T-helper 17 cell (primary cell): ENCODE data around the gene CD46. TPM values are rescaled to one million over a fixed set of nuclear protein-coding genes. Genes with fewer than 3 reads are reported as not detected.
A peak's percentile ranks its signal among the peaks of the same experiment; 100 is the strongest.
"Not testable (repeated sequence)": the region's sequence is repeated elsewhere in the genome, so short reads cannot be mapped to it uniquely, and the experiment has no call there.

Source experiments
- ATAC-seq: fragments of 150-1000 bp; cut with Tn5 transposase; 2 replicates; pipeline ENCODE4 v1.10.0; 2021; ENCODE audit warnings: mild to moderate bottlenecking, moderate library complexity
- DNase-seq, 3 donors: peaks; one replicate each; pipeline versions ENCODE4 v3.0.0 to v3.0.0-alpha.2; 2020 to 2021
- H3K9me3 ChIP-seq: one replicate; pipeline ENCODE4 v1.7.0; 2013; ENCODE audit warnings: low read length, mild to moderate bottlenecking; ENCODE audit not compliant: control insufficient read depth, poor library complexity, severe bottlenecking
- H3K27ac Mint-ChIP-seq: one replicate; pipeline ENCODE4 v1.8.0; 2022; ENCODE audit warnings: mild to moderate bottlenecking, moderate library complexity, mixed read lengths
- H3K27me3 Mint-ChIP-seq: one replicate; pipeline ENCODE4 v1.8.0; 2022; ENCODE audit warnings: mixed read lengths
- H3K36me3 Mint-ChIP-seq: one replicate; pipeline ENCODE4 v1.8.0; 2022; ENCODE audit warnings: low read depth, mixed read lengths
- H3K4me1 Mint-ChIP-seq: one replicate; pipeline ENCODE4 v1.8.0; 2022; ENCODE audit warnings: mild to moderate bottlenecking, mixed read lengths
- H3K4me3 Mint-ChIP-seq: one replicate; pipeline ENCODE4 v1.8.0; 2022; ENCODE audit warnings: mild to moderate bottlenecking, moderate library complexity, mixed read lengths
- total RNA-seq, 4 donors: library from RNA in 2 of 4; stranded (reverse) in 2 of 4; gene quantifications; one replicate each; pipeline ENCODE4 v1.2.3 and lab custom pipeline; 2022 to 2026

CD46 gene
- total RNA-seq, 2 donors from 2014 or later: 114 to 133 TPM

DNA sequence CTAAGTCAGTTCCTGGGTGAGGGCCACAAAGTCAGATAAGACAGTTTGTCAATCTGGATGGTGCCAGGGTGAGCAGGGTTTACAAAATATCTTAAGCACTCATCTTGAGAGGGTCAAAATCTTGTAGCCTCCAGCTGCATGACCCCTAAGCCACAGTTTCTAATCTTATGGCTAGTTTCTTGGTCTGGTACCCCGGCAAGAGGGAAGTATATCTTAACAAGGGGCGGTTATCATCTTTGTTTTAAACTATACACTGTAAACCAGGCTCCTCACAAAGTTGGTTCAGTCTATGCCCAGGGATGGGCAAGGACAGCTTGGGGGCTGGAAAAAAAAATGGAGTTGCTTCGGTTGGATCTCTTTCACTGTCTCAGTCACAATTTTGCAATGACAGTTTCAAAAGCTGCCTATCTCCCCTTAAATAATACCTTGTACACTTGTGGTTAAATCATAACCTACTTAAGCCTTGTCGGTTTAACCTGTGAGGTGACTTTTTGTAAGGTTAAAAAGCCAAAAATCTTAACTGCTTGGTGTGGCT is 7.8 kb upstream of the CD46 start:
- no peaks in the 10 kb centered on the region for H3K9me3 ChIP-seq
- no peak overlapping the region for H3K27ac Mint-ChIP-seq
- peaks cover 9% of the 10 kb centered on the region for H3K4me1 Mint-ChIP-seq
- DNase-seq (no peak), ATAC-seq (no peak)
- no peaks in the 10 kb centered on the region for H3K36me3 Mint-ChIP-seq
- no peaks in the 10 kb centered on the region for H3K27me3 Mint-ChIP-seq
- H3K4me3 Mint-ChIP-seq: no peak overlapping the region

DNA sequence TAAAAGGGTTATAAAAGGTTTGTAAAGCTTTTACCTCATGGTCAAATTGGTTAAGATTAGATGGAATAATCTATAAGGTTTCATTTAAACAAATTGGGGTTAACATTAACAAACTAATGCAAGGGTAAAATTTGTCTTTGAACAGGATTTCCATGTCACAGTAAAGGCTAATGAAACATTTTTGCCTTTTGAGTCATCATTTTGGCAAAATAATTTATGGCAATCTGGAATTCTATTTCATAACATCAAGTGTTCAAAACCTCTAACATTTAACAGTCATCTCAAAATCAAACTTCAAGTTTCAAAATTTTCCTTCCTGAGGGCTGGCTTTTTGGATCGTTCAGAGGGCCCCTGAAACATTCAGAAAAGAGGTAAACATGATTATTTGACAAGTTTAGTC is 6.6 kb upstream of the CD46 start:
- no peak for DNase-seq
- H3K9me3 ChIP-seq: no peaks in the 10 kb centered on the region
- Mint-ChIP-seq H3K27me3 (no peaks in the 10 kb centered on the region), H3K27ac (no peak overlapping the region), H3K4me1 (peaks cover 15% of the 10 kb centered on the region), H3K4me3 (no peak overlapping the region), H3K36me3 (no peaks in the 10 kb centered on the region)
- ATAC-seq: no peak

DNA sequence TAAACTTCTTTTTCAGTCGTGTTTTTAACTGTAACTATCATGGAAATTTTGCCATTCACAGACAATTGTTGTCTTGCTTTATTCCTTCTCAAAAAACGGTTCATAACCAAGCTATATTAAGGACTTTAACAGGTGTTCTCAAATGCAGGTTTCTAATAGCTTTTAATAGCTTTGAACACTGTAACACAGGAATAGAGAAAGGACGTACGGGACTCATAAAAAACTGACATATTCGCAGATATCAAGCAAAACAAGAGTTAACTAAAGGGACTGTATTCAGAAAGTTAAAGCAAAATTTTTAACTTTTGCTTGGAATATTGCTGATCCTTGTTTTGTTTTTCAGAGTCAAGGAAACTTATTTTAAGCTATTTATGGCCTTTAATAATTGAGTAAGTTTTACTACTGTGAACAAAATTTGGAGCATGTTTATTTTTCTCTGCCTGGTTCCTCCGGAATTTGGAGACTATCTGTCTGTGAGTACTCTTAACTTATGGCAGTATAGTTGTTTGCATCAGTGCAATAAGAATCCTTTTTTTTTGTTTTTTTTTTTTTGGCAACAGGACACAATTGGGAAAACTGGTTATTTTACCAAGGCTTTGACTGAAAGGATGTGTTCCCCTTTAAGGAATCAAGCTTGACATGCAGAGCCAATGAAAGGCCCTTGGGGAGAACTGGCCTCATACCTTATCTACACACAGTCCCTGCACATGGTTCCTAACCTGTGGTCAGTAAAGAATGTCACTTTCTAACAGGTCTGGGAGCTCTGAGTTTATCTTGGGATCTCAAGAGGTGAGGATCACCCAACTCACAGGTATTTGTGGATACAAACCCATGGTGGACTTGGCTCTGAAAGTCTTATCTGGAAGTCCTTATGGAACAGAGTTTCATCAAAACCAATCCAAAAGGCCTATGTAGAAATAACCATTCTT is 5.8 kb upstream of the CD46 start:
- peaks cover 16% of the 10 kb centered on the region for H3K4me1 Mint-ChIP-seq
- H3K9me3 ChIP-seq: no peaks in the 10 kb centered on the region
- H3K36me3 Mint-ChIP-seq: no peaks in the 10 kb centered on the region
- DNase-seq: no peak
- H3K27me3 Mint-ChIP-seq: no peaks in the 10 kb centered on the region
- no peak overlapping the region for H3K4me3 Mint-ChIP-seq
- no peak overlapping the region for H3K27ac Mint-ChIP-seq
- ATAC-seq: no peak

DNA sequence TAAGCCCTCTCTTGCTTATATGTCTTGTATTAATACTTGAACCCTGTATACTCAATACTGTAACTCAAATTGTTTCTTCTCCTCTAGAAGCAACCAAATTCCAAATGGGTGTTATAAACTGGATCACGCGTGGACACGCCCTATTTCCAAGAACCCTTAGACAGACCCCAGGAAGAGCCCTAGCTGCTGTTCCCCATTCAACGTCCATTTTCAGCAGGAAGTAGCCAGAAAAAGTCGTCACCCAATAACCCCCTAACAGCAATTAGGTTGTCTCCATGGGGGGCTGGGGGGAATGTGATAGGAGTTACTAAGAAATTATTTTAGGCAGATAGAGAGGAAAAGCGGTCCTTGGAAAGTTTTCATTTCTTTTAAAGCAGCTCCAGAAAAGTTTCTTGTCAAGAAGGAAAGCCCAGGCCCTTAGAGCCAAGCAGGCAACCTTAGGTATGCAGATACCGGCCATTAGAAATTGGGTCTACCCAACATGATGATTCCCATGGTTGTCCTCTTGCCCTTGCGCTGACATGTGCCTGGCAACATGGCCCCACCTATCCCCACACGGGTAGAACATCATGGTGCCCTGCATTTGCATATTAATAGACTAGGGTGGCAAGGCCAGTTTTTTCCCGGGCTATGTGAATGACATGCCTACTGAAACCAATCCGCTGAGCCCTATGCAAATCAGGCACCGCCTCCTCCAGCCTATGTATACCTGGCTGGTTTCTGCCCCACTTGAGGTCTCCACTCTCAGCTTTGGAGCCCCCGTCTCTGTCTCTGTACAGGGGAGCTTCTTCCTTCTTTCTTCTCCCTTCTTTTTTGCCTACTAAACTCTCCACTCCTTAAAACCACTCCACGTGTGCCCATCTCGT is 4.0 kb upstream of the CD46 start:
- ATAC-seq (no peak), DNase-seq (no peak)
- peaks cover 4% of the 10 kb centered on the region for H3K36me3 Mint-ChIP-seq
- peaks cover 31% of the 10 kb centered on the region for H3K4me1 Mint-ChIP-seq
- no peak overlapping the region for H3K27ac Mint-ChIP-seq
- H3K9me3 ChIP-seq: no peaks in the 10 kb centered on the region
- H3K4me3 Mint-ChIP-seq: no peak overlapping the region
- no peaks in the 10 kb centered on the region for H3K27me3 Mint-ChIP-seq

DNA sequence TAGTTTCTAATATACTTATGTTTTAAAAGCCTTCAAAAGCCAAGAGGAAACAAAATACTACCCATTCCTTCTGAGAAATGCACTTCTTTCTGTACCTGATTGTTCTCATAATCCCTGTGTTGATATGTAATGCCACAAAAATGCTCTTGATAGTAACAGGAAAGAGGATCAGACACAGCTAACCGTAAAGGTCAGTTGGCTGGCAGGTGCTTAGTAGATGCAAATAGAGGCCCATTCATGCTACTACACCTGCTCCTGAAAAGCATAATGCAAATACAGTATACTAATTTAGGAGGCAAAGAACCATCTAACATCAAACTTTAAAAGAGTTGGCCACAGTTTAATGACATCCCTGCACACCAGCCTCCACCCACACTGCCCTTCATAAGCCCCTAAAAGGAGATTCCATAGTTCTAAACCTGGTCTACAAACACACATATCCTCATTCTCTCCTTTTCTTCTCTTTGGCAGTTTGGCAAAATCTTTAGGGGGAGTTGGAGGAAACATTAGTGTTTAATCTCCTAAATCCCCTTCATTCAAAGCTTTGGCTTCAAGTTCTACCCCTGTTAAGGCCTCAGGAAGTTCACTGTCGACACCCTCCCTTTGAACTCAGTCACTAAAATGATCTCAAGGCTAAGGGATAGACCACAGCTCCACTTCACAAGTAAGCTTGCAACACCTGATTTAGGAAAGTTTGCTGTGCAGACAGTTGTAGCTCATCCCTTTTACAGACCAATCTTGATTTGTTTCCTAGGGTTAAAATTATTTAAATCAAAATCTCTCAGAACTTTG is 2.9 kb upstream of the CD46 start:
- peaks cover 4% of the 10 kb centered on the region for H3K36me3 Mint-ChIP-seq
- H3K27me3 Mint-ChIP-seq: no peaks in the 10 kb centered on the region
- H3K9me3 ChIP-seq: no peaks in the 10 kb centered on the region
- peaks cover 40% of the 10 kb centered on the region for H3K4me1 Mint-ChIP-seq
- ATAC-seq (no peak), DNase-seq (no peak)
- no peak overlapping the region for H3K27ac Mint-ChIP-seq
- H3K4me3 Mint-ChIP-seq: peak overlapping the region; percentile 55

DNA sequence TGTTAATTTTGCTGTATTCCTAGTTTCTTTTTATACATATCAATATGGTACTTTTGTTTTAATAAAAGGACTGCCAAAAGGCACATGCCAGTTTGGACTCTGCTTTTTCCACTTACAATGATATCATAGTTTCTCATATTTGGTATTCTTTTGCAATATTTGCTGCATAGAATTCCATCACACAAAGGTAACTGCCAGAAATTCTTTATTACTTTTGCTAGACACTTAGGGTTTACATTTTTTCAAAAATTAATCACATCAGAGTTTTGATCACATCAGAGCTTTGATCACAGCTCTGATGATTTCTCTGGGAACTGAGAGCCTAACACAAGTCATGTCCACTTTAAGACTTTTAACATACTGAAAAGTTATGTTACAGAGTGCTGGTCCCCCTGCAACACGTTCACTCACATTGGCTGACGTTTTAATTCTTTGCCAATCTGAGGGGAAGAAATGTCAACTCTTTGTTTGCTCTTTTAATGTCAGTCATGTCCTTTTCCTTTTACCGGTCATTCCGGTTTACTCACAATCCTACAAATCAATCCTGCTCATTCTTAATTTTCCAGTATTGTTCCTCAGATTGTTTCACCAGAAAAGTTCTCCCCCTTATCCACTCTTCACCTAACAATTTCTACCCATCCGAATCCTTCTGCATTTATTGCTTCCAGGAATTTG is 1.1 kb upstream of the CD46 start:
- Mint-ChIP-seq H3K36me3 (peaks cover 7% of the 10 kb centered on the region), H3K27me3 (no peaks in the 10 kb centered on the region), H3K4me1 (peaks cover 55% of the 10 kb centered on the region), H3K27ac (peak overlapping the region; percentile 98), H3K4me3 (peak overlapping the region; percentile 100)
- DNase-seq (no peak), ATAC-seq (no peak)
- no peaks in the 10 kb centered on the region for H3K9me3 ChIP-seq

DNA sequence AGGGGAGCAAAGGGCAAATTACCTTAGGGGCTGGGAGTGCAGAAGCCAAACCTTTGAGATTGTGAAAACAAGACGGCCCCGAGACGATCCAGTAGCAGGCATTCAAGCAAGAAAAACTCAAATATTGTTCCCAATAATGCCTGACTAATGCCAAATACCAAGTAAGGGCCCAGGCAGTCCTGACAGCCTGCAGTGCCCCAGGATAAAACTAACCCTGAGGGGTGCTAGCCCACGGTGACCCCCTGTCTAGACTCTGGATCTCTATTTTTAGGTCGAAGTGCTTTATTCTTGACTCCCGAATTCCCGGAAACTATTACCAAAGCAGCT is 428 bp upstream of the CD46 start:
- DNase-seq, H3K27me3 Mint-ChIP-seq, H3K36me3 Mint-ChIP-seq, H3K9me3 ChIP-seq, ATAC-seq: not testable (repeated sequence)
- Mint-ChIP-seq H3K4me3 (peak overlapping the region; percentile 100), H3K4me1 (peaks cover 61% of the 10 kb centered on the region), H3K27ac (peak overlapping the region; percentile 98)

DNA sequence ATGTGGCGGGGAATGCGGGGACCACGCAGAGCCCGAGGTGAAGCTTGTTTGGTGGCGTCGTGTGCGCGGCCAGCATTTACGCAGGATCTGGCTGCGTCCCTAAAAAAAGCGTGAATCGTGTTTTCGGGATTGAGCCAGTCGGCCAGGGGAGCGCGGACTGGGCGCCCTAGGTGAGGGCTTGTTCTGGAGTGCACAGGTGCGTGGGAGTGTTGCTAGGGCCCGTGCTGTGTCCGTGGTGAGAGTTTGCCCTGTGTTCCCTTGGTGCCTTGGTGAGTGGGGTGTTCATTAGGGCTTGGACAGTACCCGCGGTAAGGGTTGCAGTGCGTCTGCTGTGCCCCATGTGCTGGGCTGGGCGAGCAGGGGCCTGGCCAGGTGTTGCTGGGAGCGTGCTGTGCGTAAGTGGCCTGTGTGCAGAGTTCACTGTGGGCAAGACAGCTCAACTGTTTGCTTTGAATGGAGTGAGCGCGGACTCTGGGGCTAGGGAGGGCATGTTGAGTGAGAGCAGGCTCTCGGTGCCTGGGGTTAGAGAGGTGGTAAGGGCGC is 673 bp downstream of the CD46 start:
- DNase-seq (no peak), ATAC-seq (peak; percentile 7)
- Mint-ChIP-seq H3K27ac (peak overlapping the region; percentile 98), H3K27me3 (no peaks in the 10 kb centered on the region), H3K4me3 (peak overlapping the region; percentile 100), H3K4me1 (peaks cover 64% of the 10 kb centered on the region), H3K36me3 (peaks cover 7% of the 10 kb centered on the region)
- no peaks in the 10 kb centered on the region for H3K9me3 ChIP-seq

DNA sequence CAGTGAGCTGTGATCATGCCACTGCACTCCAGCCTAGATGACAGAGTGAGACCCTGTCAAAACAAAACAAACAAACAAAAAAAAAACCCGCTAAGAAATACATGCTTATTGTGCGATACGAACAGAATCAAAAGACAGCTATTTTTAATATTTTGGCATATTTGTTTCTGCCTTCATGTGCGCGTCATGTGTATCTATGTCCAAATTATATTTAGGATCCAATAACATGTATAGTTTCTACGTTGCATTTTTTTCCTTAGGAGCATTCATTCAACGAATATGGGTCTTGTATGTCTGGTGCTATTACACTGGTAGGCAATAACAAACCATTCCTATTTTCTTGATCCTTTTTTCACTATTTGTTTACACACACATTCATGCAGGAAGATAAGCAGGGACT is 1.8 kb downstream of the CD46 start:
- peak overlapping the region; percentile 98 for H3K27ac Mint-ChIP-seq
- no peaks in the 10 kb centered on the region for H3K27me3 Mint-ChIP-seq
- DNase-seq: no peak
- H3K9me3 ChIP-seq: no peaks in the 10 kb centered on the region
- peaks cover 65% of the 10 kb centered on the region for H3K4me1 Mint-ChIP-seq
- H3K36me3 Mint-ChIP-seq: peaks cover 7% of the 10 kb centered on the region
- ATAC-seq: no peak
- peak overlapping the region; percentile 100 for H3K4me3 Mint-ChIP-seq

DNA sequence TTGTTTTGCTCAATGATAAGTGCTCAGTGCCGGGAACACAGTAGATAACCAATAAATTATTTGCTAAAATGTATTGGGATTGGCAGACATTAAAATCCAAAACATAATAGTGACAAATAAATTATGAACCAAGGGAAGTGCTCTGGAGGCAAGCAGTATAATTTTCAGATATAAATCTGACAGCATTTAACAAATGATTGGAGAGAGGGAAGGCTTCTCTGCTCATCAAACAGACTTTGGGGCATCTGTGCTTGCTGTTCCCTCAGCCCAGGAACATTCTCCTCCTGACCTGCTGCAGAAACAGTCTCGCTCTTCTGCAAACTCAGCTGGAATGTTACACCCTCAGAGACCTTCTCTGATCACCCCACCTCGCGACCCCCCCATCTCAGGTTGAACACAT is 2.2 kb downstream of the CD46 start:
- peak overlapping the region; percentile 100 for H3K4me3 Mint-ChIP-seq
- H3K36me3 Mint-ChIP-seq: peaks cover 7% of the 10 kb centered on the region
- no peaks in the 10 kb centered on the region for H3K27me3 Mint-ChIP-seq
- ATAC-seq: no peak
- peaks cover 61% of the 10 kb centered on the region for H3K4me1 Mint-ChIP-seq
- no peak for DNase-seq
- H3K27ac Mint-ChIP-seq: no peak overlapping the region
- no peaks in the 10 kb centered on the region for H3K9me3 ChIP-seq

DNA sequence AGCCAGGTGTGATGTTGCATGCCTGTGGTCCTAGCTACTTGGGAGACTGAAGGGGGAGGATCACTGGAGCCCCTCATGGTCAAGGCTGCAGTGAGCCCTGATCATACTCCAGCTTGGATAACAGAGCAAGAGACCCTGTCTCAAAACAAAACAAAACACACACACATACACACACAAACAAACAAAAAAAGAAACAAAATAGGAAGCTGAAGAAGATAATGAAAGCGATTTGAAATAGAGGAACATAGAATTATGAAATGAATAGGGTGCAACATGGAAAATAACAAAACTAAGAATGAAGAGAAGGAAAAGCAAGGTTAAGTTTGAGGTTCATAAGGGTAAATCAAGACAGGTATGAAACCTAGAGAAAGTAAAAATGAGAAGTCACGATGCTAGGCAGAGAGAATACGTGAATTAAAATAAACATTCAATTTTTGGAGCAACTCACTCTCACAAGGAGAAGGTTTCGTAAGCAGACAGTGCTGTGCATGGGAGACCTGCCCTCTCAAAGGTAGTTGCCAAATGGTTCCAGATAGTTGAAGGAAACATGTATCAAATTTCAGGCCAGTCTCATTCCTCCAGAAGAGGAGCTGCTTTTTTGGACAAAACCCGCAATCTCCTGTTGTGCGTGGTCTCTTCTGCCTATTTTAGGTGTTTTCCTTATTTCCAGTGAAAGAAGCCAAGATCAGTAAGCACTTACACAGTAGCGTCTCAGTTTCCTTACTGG is 3.3 kb downstream of the CD46 start:
- Mint-ChIP-seq H3K36me3 (peaks cover 7% of the 10 kb centered on the region), H3K27ac (peak overlapping the region; percentile 92), H3K27me3 (no peaks in the 10 kb centered on the region), H3K4me1 (peaks cover 55% of the 10 kb centered on the region), H3K4me3 (no peak overlapping the region)
- DNase-seq (no peak), ATAC-seq (no peak)
- H3K9me3 ChIP-seq: no peaks in the 10 kb centered on the region
